A549 (cell line): ENCODE measurements around the gene RPL22. TPM values are rescaled to one million over a fixed set of nuclear protein-coding genes. Genes with fewer than 3 reads are reported as not detected.

Source experiments
- ATAC-seq, 2 experiments: fragments of 200-7000 bp in 1 of 2; fragments of >200 bp in 1 of 2; cut with Nextera tagmentation in 1 of 2; cut with Tn5 transposase in 1 of 2; 3 replicates each; pipeline versions ENCODE4 v1.8.0 to v1.9.1; 2018 to 2020; ENCODE audit warnings: mild to moderate bottlenecking in 1 of 2, moderate library complexity in 1 of 2
- CTCF ChIA-PET: fragments of 300-600 bp; sonication (Branson Sonifier 250); formaldehyde crosslinking; extraction: SDS; loops from one replicate; lab custom pipeline; 2021; ENCODE audit warnings: antibody characterized with exemption, inconsistent platforms; lab: Yijun Ruan, JAX
- POLR2A ChIA-PET: fragments of 350-600 bp; formaldehyde crosslinking; extraction: SDS; loops from one replicate; lab custom pipeline; 2021; ENCODE audit warnings: antibody characterized with exemption, inconsistent platforms; lab: Yijun Ruan, JAX
- DNase-seq, 2 experiments: peaks; one replicate each; pipeline versions ENCODE4 v3.0.0 to v3.0.0-alpha.2; 2011 to 2016; ENCODE audit warnings: low read depth in 1 of 2, low spot score in 1 of 2
- FAIRE-seq: peaks from 2 replicates; lab custom pipeline; 2011; peaks lifted over from hg19 to GRCh38; lab: Jason Lieb, UNC
- H3K27ac ChIP-seq, 2 experiments: fragments of >200 bp; sonication (Bioruptor Twin); formaldehyde crosslinking; 3 replicates each; pipeline ENCODE4 v1.5.1; 2016 to 2017
- H3K4me1 ChIP-seq: fragments of >200 bp; sonication (Bioruptor Twin); formaldehyde crosslinking; 3 replicates; pipeline ENCODE4 v1.6.1; 2016
- H3K4me2 ChIP-seq: fragments of >200 bp; sonication (Bioruptor Twin); formaldehyde crosslinking; 3 replicates; pipeline ENCODE4 v1.6.1; 2016
- H3K4me3 ChIP-seq: fragments of >200 bp; sonication (Bioruptor Twin); formaldehyde crosslinking; 3 replicates; pipeline ENCODE4 v1.5.1; 2016
- H3K9me3 ChIP-seq: fragments of >200 bp; sonication (Bioruptor Twin); formaldehyde crosslinking; 3 replicates; pipeline ENCODE4 v1.6.1; 2016
- CBX8 ChIP-seq: fragments of 200-600 bp; sonication (generic); IDR thresholded peaks from 2 replicates; pipeline ENCODE4 v1.6.1; 2016
- EHMT2 ChIP-seq: fragments of 200-600 bp; sonication (generic); IDR thresholded peaks from 2 replicates; pipeline ENCODE4 v1.6.1; 2016; ENCODE audit warnings: antibody characterized with exemption, low read depth, mild to moderate bottlenecking, moderate library complexity
- JUN ChIP-seq, 2 experiments: fragments of >200 bp; sonication (Bioruptor Twin); formaldehyde crosslinking; IDR thresholded peaks; 2 replicates in 1 of 2; 3 replicates in 1 of 2; pipeline ENCODE4 v1.6.1; 2016 to 2017
- NR3C1 ChIP-seq: fragments of >200 bp; sonication (Bioruptor Twin); formaldehyde crosslinking; IDR thresholded peaks from 3 replicates; pipeline ENCODE4 v1.6.1; 2017
- RFX5 ChIP-seq: fragments of 450-650 bp; IDR thresholded peaks from 2 replicates; pipeline ENCODE4 v1.7.1; 2014; ENCODE audit warnings: antibody characterized with exemption, mild to moderate bottlenecking, moderate library complexity
- TP53 ChIP-seq: fragments of 250-450 bp; sonication (Bioruptor Pico); IDR thresholded peaks from 2 replicates; pipeline ENCODE4 v1.5.0; 2021; ENCODE audit warnings: mild to moderate bottlenecking, moderate library complexity
- ZFP36 ChIP-seq: fragments of 450-650 bp; IDR thresholded peaks from 2 replicates; pipeline ENCODE4 v1.6.1; 2014; ENCODE audit warnings: borderline replicate concordance; ENCODE audit not compliant: partially characterized antibody
- WGBS: methylation state at CpG from one replicate; pipeline ENCODE4 v1.1.6; 2017; ENCODE audit errors: missing lambda C conversion rate; 5-methylcytosine and 5-hydroxymethylcytosine counted together
- polyA plus RNA-seq, 4 experiments: library from polyadenylated mRNA; depleted of rRNA in 3 of 4; stranded (reverse); fragments of >200 nt; fragmentation: RNase III in 1 of 4; extraction: RNeasy Plus Mini Kit Qiagen cat#74134 plus additional on column Dnase treatment in 1 of 4; gene quantifications; 2 replicates in 3 of 4; 3 replicates in 1 of 4; pipeline ENCODE4 v1.2.3, GENCODE V29; 2011 to 2017
- TF ChIP-seq, protein P1 (sequence below): fragments of >200 bp; sonication (Bioruptor Twin); formaldehyde crosslinking; IDR thresholded peaks from 3 replicates; pipeline ENCODE4 v1.5.1; 2016
- TF ChIP-seq, protein P2 (sequence below): IDR thresholded peaks from 2 replicates; pipeline ENCODE4 v1.6.1; 2012

Gene RPL22
- polyA plus RNA-seq, 2 of the 4 experiments (the other 2 are of a cell fraction): 373 to 377 TPM

DNA sequence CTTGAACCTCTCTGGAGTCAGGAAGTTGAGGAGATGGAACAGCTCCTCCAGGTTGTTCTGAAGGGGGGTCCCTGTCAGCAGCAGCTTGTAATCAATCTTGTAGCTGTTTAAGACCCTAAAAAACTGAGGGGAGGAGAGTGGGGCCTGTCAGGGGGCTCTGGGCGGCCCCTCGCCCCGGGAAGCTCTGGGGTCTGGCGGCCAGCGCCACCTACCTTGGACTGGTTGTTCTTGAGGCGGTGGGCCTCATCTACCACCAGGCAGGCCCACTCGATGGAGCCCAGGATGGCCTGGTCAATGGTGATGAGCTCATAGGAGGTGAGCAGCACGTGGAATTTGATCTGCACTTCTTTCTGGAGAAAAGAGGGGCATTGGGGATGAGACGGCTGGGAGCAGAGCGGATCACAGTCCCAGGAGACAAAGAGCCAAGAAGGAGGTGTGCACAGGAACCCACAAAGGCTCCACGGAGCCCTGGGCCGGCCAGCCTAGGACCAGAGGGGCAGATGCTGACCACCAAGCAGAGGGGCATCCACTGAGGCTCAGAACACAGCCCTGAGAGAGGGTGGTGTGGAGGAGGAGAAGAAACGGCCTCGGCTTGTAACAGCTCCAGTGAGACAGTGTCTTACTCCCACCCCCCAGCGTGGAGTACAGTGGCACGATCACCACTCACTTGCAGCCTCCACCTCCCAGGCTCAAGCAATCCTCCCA, 62.7 kb downstream of the RPL22 start:
- 70% methylated on average over 10 of the region's 16 CpGs for WGBS
- DNase-seq (no peak), FAIRE-seq (no peak), ATAC-seq (no peak)
- POLR2A ChIA-PET: no interaction called here
- peaks cover 6% of the 10 kb centered on the region; the same call in 1 of the 3 replicates for H3K9me3 ChIP-seq
- no peak for TF ChIP-seq TP53 (CRISPR knock-in tag)
- no peak for TF ChIP-seq RFX5
- TF ChIP-seq JUN (IDR thresholded peaks at IDR 0.05): no peak
- no peak for TF ChIP-seq EHMT2
- TF ChIP-seq NR3C1: no peak
- no peak for TF ChIP-seq ZFP36
- no peak for TF ChIP-seq CBX8
- TF ChIP-seq, protein P1, sequence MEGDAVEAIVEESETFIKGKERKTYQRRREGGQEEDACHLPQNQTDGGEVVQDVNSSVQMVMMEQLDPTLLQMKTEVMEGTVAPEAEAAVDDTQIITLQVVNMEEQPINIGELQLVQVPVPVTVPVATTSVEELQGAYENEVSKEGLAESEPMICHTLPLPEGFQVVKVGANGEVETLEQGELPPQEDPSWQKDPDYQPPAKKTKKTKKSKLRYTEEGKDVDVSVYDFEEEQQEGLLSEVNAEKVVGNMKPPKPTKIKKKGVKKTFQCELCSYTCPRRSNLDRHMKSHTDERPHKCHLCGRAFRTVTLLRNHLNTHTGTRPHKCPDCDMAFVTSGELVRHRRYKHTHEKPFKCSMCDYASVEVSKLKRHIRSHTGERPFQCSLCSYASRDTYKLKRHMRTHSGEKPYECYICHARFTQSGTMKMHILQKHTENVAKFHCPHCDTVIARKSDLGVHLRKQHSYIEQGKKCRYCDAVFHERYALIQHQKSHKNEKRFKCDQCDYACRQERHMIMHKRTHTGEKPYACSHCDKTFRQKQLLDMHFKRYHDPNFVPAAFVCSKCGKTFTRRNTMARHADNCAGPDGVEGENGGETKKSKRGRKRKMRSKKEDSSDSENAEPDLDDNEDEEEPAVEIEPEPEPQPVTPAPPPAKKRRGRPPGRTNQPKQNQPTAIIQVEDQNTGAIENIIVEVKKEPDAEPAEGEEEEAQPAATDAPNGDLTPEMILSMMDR: no peak
- TF ChIP-seq, protein P2, sequence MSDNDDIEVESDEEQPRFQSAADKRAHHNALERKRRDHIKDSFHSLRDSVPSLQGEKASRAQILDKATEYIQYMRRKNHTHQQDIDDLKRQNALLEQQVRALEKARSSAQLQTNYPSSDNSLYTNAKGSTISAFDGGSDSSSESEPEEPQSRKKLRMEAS: no peak
- no peak overlapping the region for H3K27ac ChIP-seq
- H3K4me1 ChIP-seq: no peaks in the 10 kb centered on the region
- H3K4me2 ChIP-seq: no peak overlapping the region
- CTCF ChIA-PET: no interaction called here
- H3K4me3 ChIP-seq: no peak overlapping the region

Other genes starting within 250 kb of the RPL22 start
- gene NPHP4, start 207.2 kb downstream of the RPL22 start, polyA plus RNA-seq (2011; rRNA removed): 2.9 and 3.7 TPM in 2 replicates
- 4.8 to 5.5 TPM (median 5.1 TPM) in 3 replicates for gene NPHP4, start 207.2 kb downstream of the RPL22 start, polyA plus RNA-seq (2017; fragmentation: RNase III; extraction: RNeasy Plus Mini Kit Qiagen cat#74134 plus additional on column Dnase treatment)
- 6.4 and 7.3 TPM in 2 replicates for gene KCNAB2, start 153.7 kb downstream of the RPL22 start, polyA plus RNA-seq (2011; rRNA removed)
- gene KCNAB2, start 153.7 kb downstream of the RPL22 start, polyA plus RNA-seq (2017; fragmentation: RNase III; extraction: RNeasy Plus Mini Kit Qiagen cat#74134 plus additional on column Dnase treatment): 9.9 to 11.1 TPM (median 9.9 TPM) in 3 replicates
- 0.17 and 0.21 TPM in 2 replicates for gene CHD5, start 19.3 kb downstream of the RPL22 start, polyA plus RNA-seq (2011; rRNA removed)
- 0.44 to 0.66 TPM (median 0.54 TPM) in 3 replicates for gene CHD5, start 19.3 kb downstream of the RPL22 start, polyA plus RNA-seq (2017; fragmentation: RNase III; extraction: RNeasy Plus Mini Kit Qiagen cat#74134 plus additional on column Dnase treatment)
- 11.3 and 17.9 TPM in 2 replicates for gene RNF207, start 6.5 kb upstream of the RPL22 start, polyA plus RNA-seq (2011; rRNA removed)
- 24.6 to 28.0 TPM (median 27.6 TPM) in 3 replicates for gene RNF207, start 6.5 kb upstream of the RPL22 start, polyA plus RNA-seq (2017; fragmentation: RNase III; extraction: RNeasy Plus Mini Kit Qiagen cat#74134 plus additional on column Dnase treatment)
- gene ICMT, start 36.4 kb upstream of the RPL22 start, polyA plus RNA-seq (2011; rRNA removed): 64.6 and 71.4 TPM in 2 replicates
- gene ICMT, start 36.4 kb upstream of the RPL22 start, polyA plus RNA-seq (2017; fragmentation: RNase III; extraction: RNeasy Plus Mini Kit Qiagen cat#74134 plus additional on column Dnase treatment): 63.9 to 97.2 TPM (median 84.6 TPM) in 3 replicates
- gene HES3, start 44.6 kb upstream of the RPL22 start, polyA plus RNA-seq (2011; rRNA removed): not detected in 2 replicates
- gene HES3, start 44.6 kb upstream of the RPL22 start, polyA plus RNA-seq (2017; fragmentation: RNase III; extraction: RNeasy Plus Mini Kit Qiagen cat#74134 plus additional on column Dnase treatment): not detected in 3 replicates
- gene GPR153, start 61.5 kb upstream of the RPL22 start, polyA plus RNA-seq (2011; rRNA removed): 0.56 and 0.81 TPM in 2 replicates
- 1.1 to 1.5 TPM (median 1.4 TPM) in 3 replicates for gene GPR153, start 61.5 kb upstream of the RPL22 start, polyA plus RNA-seq (2017; fragmentation: RNase III; extraction: RNeasy Plus Mini Kit Qiagen cat#74134 plus additional on column Dnase treatment)
- 49.6 and 50.9 TPM in 2 replicates for gene ACOT7, start 194.2 kb upstream of the RPL22 start, polyA plus RNA-seq (2011; rRNA removed)
- 46.1 to 53.6 TPM (median 48.0 TPM) in 3 replicates for gene ACOT7, start 194.2 kb upstream of the RPL22 start, polyA plus RNA-seq (2017; fragmentation: RNase III; extraction: RNeasy Plus Mini Kit Qiagen cat#74134 plus additional on column Dnase treatment)
- gene HES2, start 220.3 kb upstream of the RPL22 start, polyA plus RNA-seq (2011; rRNA removed): 1.8 and 2.0 TPM in 2 replicates
- gene HES2, start 220.3 kb upstream of the RPL22 start, polyA plus RNA-seq (2017; fragmentation: RNase III; extraction: RNeasy Plus Mini Kit Qiagen cat#74134 plus additional on column Dnase treatment): 0.75 to 1.3 TPM (median 0.79 TPM) in 3 replicates
- gene ESPN, start 225.2 kb upstream of the RPL22 start, polyA plus RNA-seq (2011; rRNA removed): 0.13 and 0.22 TPM in 2 replicates
- 0.17 to 0.28 TPM (median 0.18 TPM) in 3 replicates for gene ESPN, start 225.2 kb upstream of the RPL22 start, polyA plus RNA-seq (2017; fragmentation: RNase III; extraction: RNeasy Plus Mini Kit Qiagen cat#74134 plus additional on column Dnase treatment)